Middle frontal gyrus (tissue), 1 donor: Measurements from ENCODE around the gene PIAS3.
"Not testable (repeated sequence)": the region's sequence is repeated elsewhere in the genome, so short reads cannot be mapped to it uniquely, and the experiment has no call there.

Experiments used
- DNase-seq: peaks from one replicate; pipeline ENCODE4 v3.0.0-alpha.2; 2015; ENCODE audit warnings: low spot score; ENCODE audit errors: extremely low spot score

Gene PIAS3

GRCh38 chr1:145826030-145826429, 32.9 kb downstream of the PIAS3 start:
- DNase-seq = no peak

DNA sequence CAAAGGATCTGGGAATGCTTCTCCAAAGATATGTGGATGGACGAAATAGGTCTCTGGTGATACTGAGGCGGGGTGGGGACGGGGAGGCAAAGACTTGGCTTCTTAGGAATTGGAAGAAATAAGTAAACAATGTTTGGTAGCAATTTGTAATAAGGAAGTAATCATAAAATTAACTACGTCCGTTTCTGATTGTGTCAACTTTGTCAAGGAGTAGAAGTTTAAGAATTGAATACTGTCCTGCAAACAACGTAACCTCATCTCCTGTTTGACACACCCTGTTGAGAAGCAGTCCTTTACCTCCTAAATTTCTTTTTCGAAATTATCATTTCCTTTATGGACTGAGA, 34.4 kb downstream of the PIAS3 start:
- no peak for DNase-seq

DNA sequence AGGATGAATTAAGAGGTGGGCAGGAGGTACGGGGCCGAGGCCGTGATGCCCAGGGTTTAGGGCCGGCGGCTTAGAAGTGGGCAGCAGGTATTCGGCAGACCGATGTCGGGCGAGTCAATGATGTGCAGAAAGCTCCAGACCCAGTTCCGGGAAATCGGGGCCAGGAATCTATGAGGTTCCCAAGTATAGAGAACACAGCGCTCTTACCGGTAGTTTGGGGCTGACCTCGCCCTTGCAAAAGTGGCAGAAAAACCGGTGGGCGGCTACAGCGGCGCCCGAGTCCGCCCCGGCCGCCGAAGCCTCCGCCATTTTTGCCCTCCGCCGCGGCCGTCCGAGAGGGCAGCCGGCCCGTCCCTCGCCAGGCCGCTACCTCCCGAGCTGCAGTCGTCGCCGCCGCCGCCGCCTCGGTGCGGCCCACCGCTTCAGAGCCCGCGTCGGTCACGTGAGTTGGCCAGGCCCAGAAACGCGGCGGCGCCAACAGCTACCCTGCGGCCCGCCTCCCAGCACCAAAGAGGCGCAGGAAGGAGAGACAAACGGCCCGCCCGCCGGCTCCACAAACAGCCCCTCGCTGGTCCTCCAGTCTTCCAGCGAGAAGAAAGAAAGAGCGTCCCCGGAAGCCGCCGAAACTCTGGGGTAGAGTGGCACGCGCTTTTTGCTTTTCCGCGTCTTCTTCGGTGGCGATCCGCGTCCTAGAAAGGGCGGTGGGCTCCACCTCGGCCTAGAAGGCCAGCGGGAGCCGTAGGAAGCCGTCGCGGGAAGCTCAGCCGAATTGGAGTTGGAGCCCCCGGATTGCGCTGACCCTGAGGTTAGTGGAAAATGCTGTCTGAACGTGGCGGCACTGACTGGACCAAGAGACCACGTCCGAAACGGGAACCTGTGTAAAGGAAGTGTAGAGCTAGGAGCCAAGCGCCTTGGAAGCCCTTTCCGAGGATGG, 35.0 kb downstream of the PIAS3 start, which contains the start of the genes POLR3C and RNF115:
Gene POLR3C (plus strand): TSS at position 636 of the 934 bp plus-strand sequence. CDS start 1,577 bp downstream, outside the sequence.
Gene RNF115 (minus strand): TSS at position 531 of the 934 bp plus-strand sequence. CDS start 222 bp downstream, at position 309.
- DNase-seq = peak; percentile 83

DNA sequence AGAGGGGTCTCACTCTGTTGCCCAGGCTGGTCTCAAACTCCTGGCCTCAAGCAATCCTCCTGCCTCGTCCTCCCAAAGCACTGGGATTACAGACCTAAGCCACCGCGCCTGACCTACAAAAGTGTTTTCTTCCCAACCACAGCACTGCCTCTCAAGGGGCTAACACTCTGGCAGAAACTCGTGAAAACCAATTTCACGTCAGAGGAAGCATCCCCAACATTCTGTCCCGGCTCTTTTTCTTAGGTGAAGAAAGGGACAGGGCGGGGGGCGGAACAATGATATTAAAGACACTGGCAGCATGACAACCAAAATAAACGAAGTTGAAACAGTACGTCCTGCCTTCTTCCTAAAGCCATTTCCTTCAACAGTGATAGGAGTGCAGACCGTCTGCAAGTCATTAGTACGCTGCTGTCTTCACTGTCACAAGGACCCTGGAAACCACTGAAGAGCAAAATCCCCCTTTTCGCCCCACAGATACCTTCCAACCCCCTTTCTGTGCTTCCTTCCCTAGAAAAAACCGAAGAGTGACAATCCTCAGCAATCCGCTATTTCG, 36.0 kb downstream of the PIAS3 start:
- not testable (repeated sequence) for DNase-seq

- not testable (repeated sequence) for DNase-seq
Measured at GRCh38 chr1:145818095-145818494, 40.8 kb downstream of the PIAS3 start.

- DNase-seq = not testable (repeated sequence)
Measured at GRCh38 chr1:145812977-145813810, 45.7 kb downstream of the PIAS3 start.

GRCh38 chr1:145806844-145807243, 52.0 kb downstream of the PIAS3 start:
- DNase-seq = no peak

DNA sequence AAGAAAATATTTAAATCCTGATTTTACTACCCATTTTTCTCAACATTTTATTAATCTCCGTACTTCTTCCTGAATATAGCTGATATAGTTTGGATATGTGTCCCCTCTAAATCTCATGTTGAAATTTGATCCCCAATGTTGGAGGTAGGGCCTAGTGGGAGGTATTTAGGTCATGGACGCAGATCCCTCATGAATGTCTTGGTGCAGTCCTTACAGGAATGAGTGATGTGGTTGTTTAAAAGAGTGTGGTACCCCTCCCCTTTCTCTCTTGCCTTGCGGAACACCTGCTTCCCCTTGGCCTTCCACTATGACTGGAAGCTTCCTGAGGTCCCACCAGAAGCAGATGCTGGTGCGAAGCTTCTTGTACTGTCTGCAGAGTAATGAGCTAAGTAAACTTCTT, 52.5 kb downstream of the PIAS3 start:
- no peak for DNase-seq

- DNase-seq = no peak
Measured at GRCh38 chr1:145805057-145805456, 53.8 kb downstream of the PIAS3 start.

DNA sequence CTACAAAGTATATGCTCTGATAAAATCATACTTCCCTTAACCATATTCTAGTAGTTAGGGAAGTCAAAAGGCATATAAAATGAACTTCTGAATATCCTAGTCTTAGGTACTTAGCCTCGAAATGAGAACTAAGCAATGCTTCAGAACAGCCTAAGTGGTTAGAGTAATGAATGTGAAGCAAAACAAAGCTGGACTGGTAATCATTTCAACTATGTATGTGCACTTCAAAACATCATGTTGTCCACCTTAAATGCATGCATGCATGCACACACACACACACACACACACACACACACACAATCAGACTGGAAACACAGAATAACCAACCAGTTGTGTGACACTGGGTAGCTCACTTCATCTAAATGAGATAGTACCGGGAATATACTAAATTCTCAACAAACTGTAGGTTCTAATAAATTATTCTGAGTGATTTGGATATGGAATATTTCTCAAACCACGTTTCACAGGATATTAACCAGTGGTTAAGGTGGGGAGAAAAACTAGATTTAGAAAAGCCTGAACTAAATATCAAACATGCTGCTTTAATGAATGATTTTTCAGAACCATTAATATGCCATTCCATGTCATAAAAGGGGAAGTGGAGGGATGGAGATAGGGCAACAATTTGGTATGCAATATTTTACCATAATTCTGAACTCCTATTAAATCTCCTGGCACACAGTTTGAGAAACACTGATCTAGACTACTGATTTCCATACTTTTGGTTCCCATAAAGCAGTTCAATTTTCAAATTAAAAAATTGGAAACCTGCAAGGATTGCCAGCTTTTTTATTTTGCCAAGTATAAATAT, 54.4 kb downstream of the PIAS3 start:
- DNase-seq = no peak

- no peak for DNase-seq
Measured at GRCh38 chr1:145799806-145800205, 59.1 kb downstream of the PIAS3 start.
